Astrocyte (in vitro differentiated cells and primary cell): ENCODE data around the gene OMA1.

ENCODE experiments used
- EZH2 ChIP-seq: IDR thresholded peaks from 2 replicates; pipeline ENCODE4 v1.6.1; 2012; ENCODE audit warnings: mild to moderate bottlenecking, low read length, inconsistent platforms; ENCODE audit not compliant: insufficient read depth
- TF ChIP-seq, protein P1 (sequence below): IDR thresholded peaks from 2 replicates; pipeline ENCODE4 v1.5.1; 2011; ENCODE audit warnings: low read depth, mild to moderate bottlenecking, inconsistent platforms, low read length, moderate library complexity; ENCODE audit not compliant: insufficient read depth

DNA sequence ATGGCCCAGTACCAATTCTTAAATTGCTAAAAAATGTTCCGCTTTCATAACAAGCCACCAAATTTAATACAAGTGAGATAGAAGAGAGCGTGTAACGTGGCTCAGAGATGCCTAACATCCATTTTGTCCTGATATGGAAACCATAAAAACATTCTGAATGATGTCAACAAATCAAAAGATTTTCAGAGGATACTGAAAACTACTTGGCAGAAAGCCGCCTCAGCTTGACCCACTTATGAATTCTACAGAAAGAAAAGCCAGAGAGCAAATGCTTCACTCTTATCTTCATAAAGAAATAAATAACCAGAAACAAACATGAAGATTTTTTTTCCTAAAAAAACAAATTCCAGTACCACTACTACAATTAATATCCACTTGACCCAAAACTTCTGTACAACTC is 41.2 kb downstream of the OMA1 start:
- TF ChIP-seq, protein P1, sequence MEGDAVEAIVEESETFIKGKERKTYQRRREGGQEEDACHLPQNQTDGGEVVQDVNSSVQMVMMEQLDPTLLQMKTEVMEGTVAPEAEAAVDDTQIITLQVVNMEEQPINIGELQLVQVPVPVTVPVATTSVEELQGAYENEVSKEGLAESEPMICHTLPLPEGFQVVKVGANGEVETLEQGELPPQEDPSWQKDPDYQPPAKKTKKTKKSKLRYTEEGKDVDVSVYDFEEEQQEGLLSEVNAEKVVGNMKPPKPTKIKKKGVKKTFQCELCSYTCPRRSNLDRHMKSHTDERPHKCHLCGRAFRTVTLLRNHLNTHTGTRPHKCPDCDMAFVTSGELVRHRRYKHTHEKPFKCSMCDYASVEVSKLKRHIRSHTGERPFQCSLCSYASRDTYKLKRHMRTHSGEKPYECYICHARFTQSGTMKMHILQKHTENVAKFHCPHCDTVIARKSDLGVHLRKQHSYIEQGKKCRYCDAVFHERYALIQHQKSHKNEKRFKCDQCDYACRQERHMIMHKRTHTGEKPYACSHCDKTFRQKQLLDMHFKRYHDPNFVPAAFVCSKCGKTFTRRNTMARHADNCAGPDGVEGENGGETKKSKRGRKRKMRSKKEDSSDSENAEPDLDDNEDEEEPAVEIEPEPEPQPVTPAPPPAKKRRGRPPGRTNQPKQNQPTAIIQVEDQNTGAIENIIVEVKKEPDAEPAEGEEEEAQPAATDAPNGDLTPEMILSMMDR = no peak
- TF ChIP-seq EZH2 = no peak
